ENCODE results near the gene STXBP1.
"Not testable (repeated sequence)": the region's sequence is repeated elsewhere in the genome, so short reads cannot be mapped to it uniquely, and the experiment has no call there.

STXBP1 gene

GRCh38 chr9:127621339-127621970 lies 9.4 kb downstream of the STXBP1 start:
- DNase-seq, result not testable (repeated sequence)

- DNase-seq, result no peak
Observed at GRCh38 chr9:127626752-127627493, 14.8 kb downstream of the STXBP1 start.

- DNase-seq, result no peak
Observed at GRCh38 chr9:127627494-127627855, 15.4 kb downstream of the STXBP1 start.

GRCh38 chr9:127628758-127629467 lies 16.8 kb downstream of the STXBP1 start:
- DNase-seq, result no peak

GRCh38 chr9:127629468-127630081 lies 17.5 kb downstream of the STXBP1 start:
- DNase-seq, result no peak

GRCh38 chr9:127633216-127633862 lies 21.3 kb downstream of the STXBP1 start:
- DNase-seq, result peak; percentile 68 to 84

- no peak for DNase-seq
Observed at GRCh38 chr9:127634021-127634420, 21.9 kb downstream of the STXBP1 start.

GRCh38 chr9:127634698-127635097 lies 22.6 kb downstream of the STXBP1 start:
- DNase-seq, result peak in 1 of 2 experiments; percentile 20

GRCh38 chr9:127635201-127635735 lies 23.2 kb downstream of the STXBP1 start:
- no peak for DNase-seq

- DNase-seq, result no peak
Observed at GRCh38 chr9:127637322-127637847, 25.3 kb downstream of the STXBP1 start.

- no peak for DNase-seq
Observed at GRCh38 chr9:127640908-127641545, 28.9 kb downstream of the STXBP1 start.

- DNase-seq, result no peak
Observed at GRCh38 chr9:127642082-127642740, 30.1 kb downstream of the STXBP1 start.

GRCh38 chr9:127644146-127644827 lies 32.2 kb downstream of the STXBP1 start:
- DNase-seq, result no peak

- no peak for DNase-seq
Observed at GRCh38 chr9:127644943-127645342, 32.9 kb downstream of the STXBP1 start.

GRCh38 chr9:127647451-127647850 lies 35.4 kb downstream of the STXBP1 start:
- DNase-seq, result no peak

GRCh38 chr9:127650518-127650917 lies 38.4 kb downstream of the STXBP1 start:
- DNase-seq, result no peak

- DNase-seq, result no peak
Observed at GRCh38 chr9:127651697-127652610, 39.9 kb downstream of the STXBP1 start.

- no peak for DNase-seq
Observed at GRCh38 chr9:127652733-127653132, 40.7 kb downstream of the STXBP1 start.

GRCh38 chr9:127654619-127655018 lies 42.5 kb downstream of the STXBP1 start:
- no peak for DNase-seq

GRCh38 chr9:127658428-127658827 lies 46.4 kb downstream of the STXBP1 start:
- DNase-seq, result no peak

Data from NCI-H526 (cell line).